Body of pancreas (tissue), 4 donors: Measurements from ENCODE around the gene BPGM.

Source experiments
- CTCF ChIP-seq, 7 experiments: fragments of 450-650 bp in 4 of 7; fragments of 200-600 bp in 3 of 7; sonication (generic) in 3 of 7; IDR thresholded peaks; one replicate each; pipeline ENCODE4 v1.5.1; 2016 to 2019; ENCODE audit warnings: antibody characterized with exemption in 7 of 7
- POLR2A ChIP-seq, 3 donors: fragments of 450-650 bp; IDR thresholded peaks; one replicate each; pipeline ENCODE4 v1.6.1; 2016; ENCODE audit warnings: antibody characterized with exemption in 3 of 3, mild to moderate bottlenecking in 2 of 3

DNA sequence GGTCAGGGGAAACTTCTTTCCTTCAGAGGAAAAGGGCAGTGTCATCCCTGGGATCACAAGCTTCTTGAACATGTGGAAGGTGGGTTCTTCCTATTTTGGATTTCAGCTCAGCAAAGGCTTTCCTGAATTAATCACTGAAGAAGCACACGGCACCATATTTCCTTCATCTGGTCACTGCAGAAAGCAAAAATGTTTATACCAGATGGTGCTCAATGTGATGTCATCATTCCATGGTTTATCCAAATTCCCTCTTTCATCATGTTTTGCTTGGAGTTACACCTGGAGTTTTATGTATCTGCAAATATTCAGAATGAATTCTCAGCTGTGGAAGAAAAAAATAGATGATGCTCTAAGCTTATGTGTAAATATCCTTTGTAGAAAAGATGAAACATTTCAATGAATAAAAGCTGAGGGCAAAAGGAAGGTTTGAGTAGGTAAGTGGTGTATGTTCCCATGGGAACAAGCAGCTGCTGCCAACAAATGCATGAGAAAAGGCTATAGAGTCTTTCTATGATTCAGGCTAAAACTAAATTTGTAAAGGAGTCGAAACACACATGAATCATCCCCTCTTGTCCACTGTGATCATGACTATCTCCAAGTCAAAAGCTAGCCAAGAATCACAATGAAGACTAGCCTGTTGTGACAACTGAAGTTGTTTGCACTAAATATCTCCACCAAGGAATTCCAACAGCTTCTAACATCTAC lies 26.9 kb upstream of the BPGM start:
- TF ChIP-seq CTCF (IDR thresholded peaks at IDR 0.05) (no peak), POLR2A (IDR thresholded peaks at IDR 0.05) (no peak)
